Left ventricle myocardium superior (tissue), 1 donor: ENCODE measurements around the gene NUP98. TPM values are rescaled to one million over a fixed set of nuclear protein-coding genes. Genes with fewer than 3 reads are reported as not detected.
"Not testable (repeated sequence)": the region's sequence is repeated elsewhere in the genome, so short reads cannot be mapped to it uniquely, and the experiment has no call there.

Experiments used
- ATAC-seq: fragments of 200-7000 bp; cut with Tn5 transposase; one replicate; pipeline ENCODE4 v1.9.1; 2020; ENCODE audit warnings: mild to moderate bottlenecking, moderate library complexity
- DNase-seq: peaks from one replicate; pipeline ENCODE4 v3.0.0-alpha.2; 2020
- intact Hi-C: fragments of 100-400 bp; cut with micrococcal nuclease; formaldehyde crosslinking; loops from one replicate; pipeline ENCODE4 v1.11.0; 2022
- total RNA-seq: library from RNA; stranded (reverse); fragmentation: NEBNext Ultra II Directional; extraction: Animal tissue kit (Norgen Biotek cat#: 25700); gene quantifications from one replicate; pipeline ENCODE4 v1.2.1, GENCODE V29; 2021
- donor health status: DM: no; HTN: yes; CAD: no; lungs with severe emphysema.

Gene NUP98
- total RNA-seq, 1 donor from 2014 or later: 40.3 TPM

DNA sequence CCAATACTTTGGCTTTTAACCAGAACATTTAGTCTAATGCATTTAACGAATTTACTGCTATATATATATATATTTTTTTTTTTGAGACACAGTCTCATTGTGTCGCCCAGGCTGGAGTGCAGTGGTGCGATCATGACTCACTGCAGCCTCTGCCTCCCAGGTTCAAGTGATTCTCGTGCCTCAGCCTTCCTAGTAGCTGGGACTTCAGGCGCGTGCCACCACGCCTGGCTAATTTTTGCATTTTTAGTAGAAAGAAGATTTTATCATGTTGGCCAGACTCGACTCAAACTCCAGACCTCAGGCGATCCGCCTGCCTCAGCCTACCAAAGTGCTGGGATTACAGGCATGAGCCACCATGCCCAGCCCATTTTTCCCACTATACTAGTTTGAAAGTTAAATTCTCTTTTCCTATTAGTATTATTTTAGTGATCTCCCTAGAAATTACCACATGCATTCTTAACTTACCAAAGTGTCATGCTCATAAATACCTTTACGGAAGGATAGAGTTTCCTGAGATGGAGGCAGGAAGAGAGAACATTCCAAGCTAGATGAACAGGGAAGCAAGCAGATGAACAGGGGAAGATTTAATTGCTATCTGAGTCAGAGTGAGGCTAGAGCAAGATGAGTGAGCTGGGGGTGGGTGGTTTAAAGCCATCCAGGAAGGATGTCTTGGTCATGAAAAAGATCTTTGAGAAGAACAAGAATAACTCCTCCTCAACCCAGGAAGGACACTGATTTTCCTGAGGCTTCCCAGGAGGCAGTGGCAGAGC, 6.6 kb upstream of the NUP98 start:
- DNase-seq: no peak
- intact Hi-C loops: no loop called here

DNA sequence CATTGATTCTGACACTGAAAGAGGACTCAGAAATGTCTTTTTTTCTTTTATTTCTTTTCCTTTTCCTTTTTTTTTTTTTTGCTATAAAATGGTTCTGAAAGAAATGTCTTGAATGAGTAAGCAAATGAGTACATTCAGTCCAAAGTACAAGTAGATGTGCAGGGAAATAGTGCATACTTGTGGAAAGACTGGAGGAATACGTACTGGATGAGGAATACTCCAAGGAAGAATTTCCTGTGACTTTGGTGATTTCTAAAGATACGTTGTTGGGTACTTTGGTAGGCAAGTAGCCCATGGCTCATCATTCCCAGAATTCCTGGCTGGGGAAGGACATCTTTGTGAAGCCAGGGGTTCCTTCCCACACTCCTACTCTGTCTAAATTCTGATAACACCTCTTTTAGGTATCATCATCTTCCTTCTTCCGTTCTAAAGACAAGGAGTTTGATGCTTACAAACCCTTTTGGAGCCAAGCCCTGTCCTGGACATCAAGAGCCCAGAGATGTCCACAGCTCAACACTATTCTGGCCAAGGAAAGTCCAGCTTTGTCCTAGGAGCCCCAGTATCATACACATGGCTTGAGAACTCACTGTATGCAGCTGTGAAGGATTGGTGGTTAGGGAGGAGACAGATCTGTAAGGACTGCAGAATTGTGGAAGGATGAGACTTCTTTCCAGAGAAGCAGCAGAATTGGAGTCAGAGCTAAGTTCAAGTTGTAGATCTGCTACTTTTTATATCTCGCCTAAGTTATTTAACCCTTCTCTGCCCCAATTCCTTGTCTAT, 4.8 kb upstream of the NUP98 start:
- ATAC-seq: no peak
- intact Hi-C loops: no loop called here
- no peak for DNase-seq

More for the DNA sequence above, 6.6 kb upstream of the NUP98 start:
- no peak for ATAC-seq

DNA sequence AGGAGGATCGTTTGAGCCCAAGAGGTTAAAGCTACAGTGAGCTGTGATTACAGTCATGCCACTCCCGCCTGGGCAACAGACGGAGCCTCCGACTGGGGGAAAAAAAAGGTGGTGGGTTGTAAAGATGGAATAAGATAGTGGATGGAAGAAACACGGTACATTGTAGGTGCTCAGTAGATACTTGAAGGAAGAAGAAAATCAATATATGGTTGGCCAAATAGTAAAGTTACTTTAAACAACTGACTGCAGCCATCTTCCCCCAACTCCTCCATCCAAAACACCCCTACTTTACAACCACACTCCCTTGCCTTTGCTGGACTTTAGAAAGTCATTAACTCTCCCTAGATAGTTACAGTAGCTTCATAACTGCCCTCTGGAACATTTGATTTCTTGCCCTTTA, 2.5 kb upstream of the NUP98 start:
- intact Hi-C loops: no loop called here
- ATAC-seq (no peak), DNase-seq (no peak)

DNA sequence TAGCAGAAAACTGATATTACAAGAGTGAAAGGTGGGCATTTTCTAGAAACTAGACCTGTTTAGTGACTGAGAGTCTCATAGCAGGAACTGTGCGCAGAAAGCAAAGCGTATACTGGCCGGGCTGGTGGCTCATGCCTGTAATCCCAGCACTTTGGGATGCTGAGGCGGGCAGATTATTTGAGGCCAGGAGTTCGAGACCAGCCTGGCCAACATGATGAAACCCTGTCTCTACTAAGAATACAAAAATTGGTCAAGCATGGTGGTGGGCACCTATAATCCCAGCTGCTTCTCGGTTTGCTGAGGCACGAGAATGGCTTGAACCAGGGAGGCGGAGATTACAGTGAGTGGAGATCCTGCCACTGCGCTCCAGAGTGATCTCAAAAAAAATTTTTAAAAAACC, 1.8 kb upstream of the NUP98 start:
- intact Hi-C loops: no loop called here
- no peak for ATAC-seq
- DNase-seq: no peak

DNA sequence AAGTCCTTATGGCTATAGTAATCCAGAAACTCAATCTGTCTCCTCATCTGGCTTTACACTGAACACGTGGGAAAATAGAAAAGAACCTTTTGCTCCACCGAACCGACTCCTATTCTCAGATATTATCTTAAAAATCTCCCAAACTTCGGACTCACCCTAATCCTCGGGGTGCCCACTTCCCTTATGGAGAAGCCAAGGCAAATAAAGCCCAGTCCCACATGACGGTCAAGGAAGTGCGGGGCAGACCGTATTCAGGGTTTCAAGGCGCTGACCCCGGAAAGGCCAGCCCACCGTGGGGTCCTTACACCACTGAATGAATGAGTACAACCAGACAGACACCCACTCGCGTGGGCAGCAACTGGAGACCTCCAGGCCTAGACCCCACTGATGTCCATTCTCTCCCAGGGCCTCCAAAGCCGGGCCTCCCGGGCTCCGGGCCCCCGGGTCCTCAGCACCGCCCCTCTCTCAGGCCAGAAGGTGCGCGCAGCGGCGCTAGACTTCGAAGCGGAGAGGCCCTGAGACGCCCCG, 489 bp downstream of the NUP98 start:
- intact Hi-C loops: no loop called here
- ATAC-seq (peak; percentile 50), DNase-seq (no peak)

DNA sequence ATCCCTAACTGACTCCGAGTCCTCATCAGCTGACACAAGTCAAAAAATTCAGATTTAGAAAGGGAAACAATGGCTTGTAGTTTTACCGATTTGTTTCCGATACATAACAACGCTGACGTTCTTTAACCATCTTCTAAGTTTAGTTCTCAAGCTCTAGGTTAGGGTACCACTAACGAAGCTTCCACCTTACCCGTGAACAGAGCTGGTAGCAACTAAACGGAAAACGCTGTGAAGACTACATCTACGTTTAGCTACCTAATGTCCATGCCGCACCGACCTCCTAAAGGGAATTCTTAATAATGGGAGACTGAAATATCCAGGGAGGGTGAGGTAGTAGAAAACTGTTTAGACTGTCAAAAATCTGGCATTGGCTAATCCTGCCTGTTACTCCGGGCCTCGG, 1.0 kb downstream of the NUP98 start:
- intact Hi-C loops: no loop called here
- DNase-seq (no peak), ATAC-seq (no peak)

DNA sequence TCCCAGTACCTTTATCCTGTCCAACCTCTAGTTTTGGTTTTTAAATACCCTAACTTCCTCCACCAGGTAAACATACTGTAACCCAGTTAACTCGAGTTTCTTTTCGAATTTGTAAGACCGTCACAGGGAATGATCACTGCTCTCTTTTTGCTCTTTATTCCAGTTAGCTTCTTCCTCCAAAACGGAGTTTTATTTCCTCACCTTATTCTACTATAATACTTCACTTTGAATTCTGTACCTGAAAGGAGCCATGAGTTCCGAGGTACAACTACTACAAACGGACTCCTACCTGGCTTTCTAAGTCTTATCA, 1.4 kb downstream of the NUP98 start:
- ATAC-seq (no peak), DNase-seq (no peak)
- intact Hi-C loops: no loop called here

DNA sequence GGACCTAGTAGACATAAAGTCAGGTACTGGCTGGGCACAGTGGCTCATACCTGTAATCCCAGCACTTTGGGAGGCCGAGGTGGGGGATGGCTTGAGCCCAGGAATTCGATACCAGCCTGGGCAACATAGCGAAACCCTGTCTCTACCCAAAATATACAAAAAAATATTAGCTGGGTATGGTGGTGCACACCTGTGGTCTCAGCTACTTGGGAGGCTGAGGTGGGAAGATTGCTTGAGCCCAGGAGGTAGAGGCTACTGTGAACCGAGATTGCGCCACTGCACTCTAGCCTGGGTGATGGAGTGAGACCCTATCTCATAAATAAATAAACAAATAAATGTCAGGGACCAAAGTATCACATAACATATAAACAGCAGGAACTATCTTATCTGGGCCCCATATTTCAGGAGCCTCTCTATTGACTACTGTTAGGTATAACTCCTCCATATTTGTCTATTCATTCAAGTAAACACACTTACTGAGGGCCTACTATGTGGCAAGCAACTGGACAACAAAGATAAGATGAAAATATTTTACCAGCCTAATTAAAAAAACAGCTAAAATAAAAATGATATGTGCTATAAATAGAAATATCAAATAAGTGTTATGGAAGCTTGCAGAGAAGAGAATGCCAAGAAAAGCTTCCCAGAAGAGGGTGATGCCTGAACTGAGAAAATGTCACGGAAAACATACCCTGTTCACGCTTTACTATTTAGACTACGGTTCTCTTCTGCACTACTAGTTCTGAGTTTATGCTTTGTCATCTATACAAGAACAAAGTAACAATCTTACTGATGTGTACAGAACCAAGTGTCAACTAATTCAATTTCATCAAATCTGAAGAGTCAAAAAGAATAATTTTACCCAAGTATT, 2.0 kb downstream of the NUP98 start:
- no peak for ATAC-seq
- intact Hi-C loops: no loop called here

DNA sequence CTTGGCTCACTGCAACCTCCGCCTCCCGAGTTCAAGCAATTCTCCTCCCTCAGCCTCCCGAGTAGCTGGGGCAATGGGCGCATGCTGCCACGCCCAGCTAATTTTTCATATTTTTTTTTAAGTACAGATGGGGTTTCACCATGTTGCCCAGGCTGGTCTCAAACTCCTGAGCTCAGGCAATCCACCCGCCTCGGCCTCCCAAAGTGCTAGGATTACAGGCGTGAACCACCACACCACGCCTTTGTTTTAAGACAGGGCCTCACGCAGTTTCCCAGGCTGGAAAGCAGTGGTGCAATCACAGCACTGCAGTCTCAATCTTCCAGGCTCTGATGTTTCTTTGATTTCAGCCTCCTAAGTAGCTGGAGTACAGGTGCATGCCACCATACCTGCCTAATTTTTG, 3.0 kb downstream of the NUP98 start:
- intact Hi-C loops, ATAC-seq: not testable (repeated sequence)

More for the DNA sequence above, 2.0 kb downstream of the NUP98 start:
- DNase-seq: no peak

DNA sequence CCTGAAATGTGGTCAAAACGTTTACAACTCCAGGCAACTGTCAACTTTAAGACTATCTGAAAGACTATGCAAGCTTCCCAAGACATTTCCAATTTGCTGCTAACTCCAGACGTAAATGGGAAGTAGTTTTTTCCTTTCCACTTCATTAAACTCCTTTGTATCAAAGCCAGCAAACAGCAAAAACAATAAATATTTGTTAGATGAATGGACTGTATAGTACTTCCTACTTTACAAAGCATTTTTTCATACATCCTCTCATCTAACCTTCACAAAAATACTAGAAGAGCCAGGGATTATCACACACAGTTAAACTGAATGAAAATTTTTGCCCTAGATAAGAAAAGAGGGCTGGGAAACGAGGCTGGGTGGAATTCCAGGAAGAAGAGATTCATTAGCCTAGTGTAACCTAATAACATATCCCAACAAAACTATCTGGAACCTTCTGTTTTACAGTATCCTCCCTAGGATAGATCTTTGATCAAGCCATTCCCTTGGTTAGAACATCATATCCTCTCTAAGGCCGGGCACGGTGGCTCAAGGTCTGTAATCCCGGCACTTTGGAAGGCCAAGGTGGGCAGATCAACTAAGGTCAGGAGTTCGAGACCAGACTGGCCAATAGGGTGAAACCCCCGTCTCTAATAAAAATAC, 10.4 kb downstream of the NUP98 start:
- ATAC-seq (no peak), DNase-seq (no peak)
- intact Hi-C loops: no loop called here

More for the DNA sequence above, 3.0 kb downstream of the NUP98 start:
- DNase-seq: not testable (repeated sequence)

DNA sequence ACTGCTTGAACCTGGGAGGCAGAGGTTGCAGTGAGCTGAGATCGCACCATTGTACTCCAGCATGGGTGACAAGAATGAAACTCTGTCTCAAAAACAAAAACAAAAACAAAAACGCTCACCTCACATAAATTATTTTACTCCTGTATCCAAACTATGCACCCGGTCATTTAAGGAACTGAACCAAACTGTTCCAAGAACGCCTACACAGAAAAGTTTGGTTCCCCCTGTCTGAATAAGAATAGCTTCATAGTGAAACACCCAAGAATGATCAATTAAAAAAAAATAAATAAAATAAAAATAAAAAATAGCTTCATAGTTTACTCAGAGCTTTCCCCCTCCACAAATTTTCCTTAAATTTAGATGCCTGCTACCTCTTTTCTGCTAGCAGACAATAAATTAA, 13.7 kb downstream of the NUP98 start:
- intact Hi-C loops: no loop called here
- DNase-seq (no peak), ATAC-seq (no peak)

DNA sequence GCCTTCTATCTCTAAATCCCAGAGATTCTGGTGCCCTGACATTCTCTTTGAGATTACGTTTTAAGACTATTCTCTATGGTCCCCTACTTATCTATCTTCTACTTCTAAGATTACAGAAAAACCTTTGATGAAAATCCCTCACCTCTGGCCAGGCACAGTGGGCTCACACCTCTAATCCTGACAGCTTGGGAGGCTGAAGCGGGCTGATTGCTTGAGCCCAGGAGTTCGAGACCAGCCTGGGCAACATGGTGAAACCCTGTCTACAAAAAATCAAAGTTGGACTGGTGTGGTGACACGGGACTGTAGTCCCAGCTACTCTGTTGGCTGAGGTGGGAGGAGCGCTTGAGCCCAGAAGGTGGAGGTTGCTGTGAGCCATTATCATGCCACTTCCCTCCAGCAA, 14.4 kb downstream of the NUP98 start:
- no peak for ATAC-seq

DNA sequence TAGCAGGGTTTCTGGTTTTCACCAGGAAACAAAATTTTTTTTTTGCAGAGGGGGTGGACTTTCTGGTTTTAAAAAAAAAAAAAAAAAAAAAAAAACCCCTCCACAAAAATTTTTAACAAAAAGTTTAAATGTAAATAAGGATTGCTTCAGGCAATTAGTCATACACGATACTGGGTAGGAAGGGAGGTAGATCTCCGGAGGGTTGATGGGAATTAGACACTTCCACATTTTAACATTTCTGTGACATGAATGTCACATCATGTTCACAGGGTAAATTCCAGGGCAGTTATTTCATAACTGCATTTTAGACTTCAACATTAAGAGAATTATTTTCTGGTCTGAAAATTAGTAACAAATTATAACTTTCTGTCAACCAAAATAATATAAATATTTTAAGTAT, 15.9 kb downstream of the NUP98 start:
- intact Hi-C loops: no loop called here
- ATAC-seq (no peak), DNase-seq (no peak)

More for the DNA sequence above, 14.4 kb downstream of the NUP98 start:
- intact Hi-C loops: no loop called here
- DNase-seq: no peak

DNA sequence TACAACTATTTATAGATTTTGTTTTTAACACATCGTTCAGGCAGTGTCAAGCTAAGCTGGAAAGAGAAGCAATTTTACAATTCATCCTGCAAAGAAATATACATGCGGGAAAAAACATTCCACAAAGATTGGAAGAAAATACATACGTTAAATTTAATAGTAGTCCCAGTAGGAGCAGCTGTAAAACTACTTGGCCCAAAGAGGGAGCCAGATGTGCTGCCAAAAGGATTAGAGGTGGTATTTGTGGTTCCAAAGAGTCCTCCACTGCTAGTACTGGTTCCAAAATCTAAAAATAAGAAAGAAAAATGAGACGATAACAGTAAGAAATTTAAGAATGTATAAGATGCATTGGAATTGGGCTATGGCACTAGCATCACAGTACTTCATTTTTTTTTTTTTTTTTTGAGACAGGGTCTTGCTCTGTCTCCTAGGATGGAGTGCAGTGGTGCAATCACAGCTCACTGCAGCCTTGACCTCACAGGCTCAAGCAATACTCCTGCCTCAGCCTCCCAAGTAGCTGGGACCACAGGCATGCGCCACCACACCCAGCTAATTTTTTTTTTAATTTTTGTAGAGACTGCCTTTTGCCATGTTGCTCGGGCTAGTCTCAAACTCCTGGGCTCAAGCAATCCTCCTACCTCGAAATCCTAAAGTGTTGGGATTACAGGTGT, 21.5 kb downstream of the NUP98 start:
- intact Hi-C loops: no loop called here
- ATAC-seq: no peak
- DNase-seq: no peak

DNA sequence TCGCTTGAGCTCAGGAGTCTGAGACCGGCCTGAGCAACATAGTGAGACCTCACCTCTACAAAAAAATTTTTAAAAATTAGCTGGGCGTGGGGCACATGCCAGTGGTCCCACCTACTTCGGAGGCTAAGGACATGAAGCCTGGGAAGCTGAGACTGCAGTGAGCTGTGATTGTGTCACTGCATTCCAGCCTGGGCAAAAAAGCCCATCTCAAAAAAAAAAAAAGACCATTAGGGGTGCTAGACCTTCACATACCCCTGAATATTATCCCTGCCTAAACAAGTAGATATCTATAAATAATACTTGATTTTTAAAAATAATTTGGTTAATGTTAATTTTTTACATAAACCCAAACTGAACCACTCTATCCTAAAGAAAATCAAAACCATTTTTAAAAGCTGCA, 24.2 kb downstream of the NUP98 start:
- ATAC-seq (no peak), DNase-seq (no peak)

DNA sequence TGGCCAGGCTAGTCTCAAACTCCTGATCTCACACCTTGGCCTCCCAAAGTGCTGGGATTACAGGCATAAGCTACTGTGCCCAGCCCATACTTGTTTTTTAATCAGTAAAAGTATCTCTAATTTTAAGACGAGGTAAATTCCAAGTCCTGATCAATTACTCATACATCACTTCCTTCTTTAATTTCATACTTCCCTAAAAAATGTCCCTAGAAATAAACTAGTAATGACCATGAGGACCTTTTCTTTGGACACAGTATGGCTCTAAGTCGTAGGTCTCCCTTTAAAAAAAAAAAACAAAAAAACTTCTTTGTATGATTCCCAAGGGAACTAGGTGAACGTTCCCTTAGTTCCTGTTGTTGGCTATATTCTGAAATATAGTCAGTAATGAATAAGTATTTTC, 29.8 kb downstream of the NUP98 start:
- intact Hi-C loops: no loop called here
- ATAC-seq: no peak
- DNase-seq: no peak

More for the DNA sequence above, 24.2 kb downstream of the NUP98 start:
- intact Hi-C loops: no loop called here

DNA sequence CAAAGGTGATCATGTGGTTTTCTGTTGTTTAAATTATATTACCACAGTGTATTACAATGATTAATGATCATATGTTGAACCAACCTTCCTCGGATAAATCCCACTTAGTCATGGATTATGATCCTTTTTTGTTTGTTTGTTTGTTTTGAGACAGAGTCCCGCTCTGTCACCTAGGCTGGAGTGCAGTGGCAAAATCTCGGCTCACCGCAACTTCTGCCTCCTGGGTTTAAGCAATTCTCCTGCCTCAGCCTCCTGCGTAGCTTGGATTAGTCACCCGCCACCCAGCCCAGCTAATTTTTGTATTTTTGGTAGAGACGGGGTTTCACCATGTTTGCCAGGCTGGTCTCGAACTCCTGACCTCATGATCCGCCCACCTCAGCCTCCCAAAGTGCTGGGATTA, 30.5 kb downstream of the NUP98 start:
- intact Hi-C loops, ATAC-seq, DNase-seq: not testable (repeated sequence)

DNA sequence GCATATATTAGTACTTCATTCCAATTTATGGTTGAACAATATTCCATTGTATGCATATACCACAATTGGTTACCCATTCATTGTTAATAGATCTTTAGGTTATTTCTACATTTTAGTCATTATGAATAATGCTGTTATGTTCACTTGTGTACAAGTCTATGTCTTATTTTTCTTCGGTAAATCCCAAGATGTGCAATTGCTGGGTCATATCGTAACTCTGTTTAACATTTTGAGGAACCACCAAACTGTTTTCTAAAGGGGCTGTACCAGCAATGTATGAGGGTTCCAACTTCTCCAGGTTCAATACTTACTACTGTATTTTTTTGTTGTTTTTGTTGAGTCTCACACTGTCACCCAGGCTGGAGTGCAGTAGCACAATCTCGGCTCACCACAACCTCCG, 33.1 kb downstream of the NUP98 start:
- DNase-seq (no peak), ATAC-seq (no peak)
- intact Hi-C loops: no loop called here

DNA sequence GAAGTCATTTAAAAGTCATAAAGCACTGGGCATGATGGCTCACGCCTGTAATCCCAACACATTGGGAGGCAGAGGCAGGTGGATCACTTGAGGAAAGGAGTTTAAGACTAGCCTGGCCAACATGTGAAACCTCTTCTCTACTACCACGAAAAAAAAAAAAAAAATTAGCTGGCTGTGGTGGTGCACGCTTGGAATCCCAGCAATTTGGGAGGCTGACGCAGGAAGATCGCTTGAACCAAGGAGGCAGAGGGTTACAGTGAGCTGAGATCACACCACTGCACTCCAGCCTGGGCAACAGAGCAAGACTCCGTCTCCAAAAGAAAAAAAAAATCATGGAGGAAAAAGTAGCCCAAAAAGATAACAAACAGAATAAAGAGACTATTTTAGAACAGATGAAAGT, 42.2 kb downstream of the NUP98 start:
- no peak for DNase-seq
- intact Hi-C loops: no loop called here
- ATAC-seq: no peak
